HG03039 (cell line): ENCODE results near the gene HEPACAM.

ENCODE experiments used
- ATAC-seq: cut with Tn5 transposase; IDR thresholded peaks from one replicate; pipeline ENCODE4 v1.9.1; 2021; ENCODE audit warnings: mild to moderate bottlenecking, moderate library complexity; ENCODE audit not compliant: unreplicated experiment

Gene HEPACAM

DNA sequence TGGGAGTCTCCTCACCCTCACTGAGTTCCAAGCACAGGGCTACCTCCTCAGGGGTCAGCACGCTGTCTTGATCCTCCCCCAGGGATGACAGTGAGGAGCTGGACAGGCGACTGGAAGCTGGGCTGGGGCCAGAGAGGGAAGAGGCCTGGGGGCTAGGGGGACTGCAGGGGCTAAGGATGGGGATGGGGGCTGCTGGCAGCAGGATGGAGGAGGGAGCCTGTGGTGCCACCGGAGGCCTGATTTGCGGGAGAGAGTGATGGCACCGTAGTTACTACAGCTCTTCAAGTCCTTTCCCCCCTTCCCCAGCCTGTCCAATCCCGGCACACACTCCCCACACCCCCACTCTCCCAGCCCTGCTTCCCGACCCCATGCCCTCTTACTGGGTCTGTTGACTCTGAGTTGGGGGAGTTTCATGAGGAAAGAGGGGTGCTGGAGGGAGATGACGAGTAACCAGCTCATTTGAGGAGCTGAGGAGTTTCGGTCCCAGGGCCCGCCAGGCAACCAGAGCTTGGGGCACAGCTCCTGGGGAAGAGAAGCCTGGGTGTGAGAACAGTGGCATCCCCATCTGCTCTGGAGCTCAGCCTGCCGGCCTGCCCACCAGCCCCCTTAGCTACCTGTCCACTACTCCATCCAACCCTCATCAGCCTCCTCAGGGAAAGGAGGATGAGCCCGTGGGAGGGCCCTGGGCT lies 48.7 kb downstream of the HEPACAM start:
- no peak for ATAC-seq

DNA sequence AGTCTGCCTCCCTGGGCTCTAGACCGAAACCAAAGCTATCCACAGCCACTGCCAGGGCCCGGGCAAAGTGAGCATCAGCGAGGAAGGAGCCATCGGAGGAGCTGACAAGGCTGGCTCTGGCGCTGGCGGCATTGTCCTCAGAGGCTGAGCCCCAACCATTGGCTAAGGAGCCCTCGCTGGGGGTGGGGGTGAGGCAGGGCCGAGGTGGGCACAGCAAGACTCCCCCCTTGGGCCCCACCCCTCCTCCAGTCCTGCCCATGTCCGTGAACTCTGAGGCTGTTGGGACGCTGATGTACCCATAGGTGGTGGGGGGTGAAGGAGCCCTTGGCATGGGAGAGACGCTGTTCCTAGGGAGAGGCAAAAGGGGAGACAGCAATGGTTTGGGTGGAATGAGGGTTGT lies 49.4 kb downstream of the HEPACAM start:
- no peak for ATAC-seq

DNA sequence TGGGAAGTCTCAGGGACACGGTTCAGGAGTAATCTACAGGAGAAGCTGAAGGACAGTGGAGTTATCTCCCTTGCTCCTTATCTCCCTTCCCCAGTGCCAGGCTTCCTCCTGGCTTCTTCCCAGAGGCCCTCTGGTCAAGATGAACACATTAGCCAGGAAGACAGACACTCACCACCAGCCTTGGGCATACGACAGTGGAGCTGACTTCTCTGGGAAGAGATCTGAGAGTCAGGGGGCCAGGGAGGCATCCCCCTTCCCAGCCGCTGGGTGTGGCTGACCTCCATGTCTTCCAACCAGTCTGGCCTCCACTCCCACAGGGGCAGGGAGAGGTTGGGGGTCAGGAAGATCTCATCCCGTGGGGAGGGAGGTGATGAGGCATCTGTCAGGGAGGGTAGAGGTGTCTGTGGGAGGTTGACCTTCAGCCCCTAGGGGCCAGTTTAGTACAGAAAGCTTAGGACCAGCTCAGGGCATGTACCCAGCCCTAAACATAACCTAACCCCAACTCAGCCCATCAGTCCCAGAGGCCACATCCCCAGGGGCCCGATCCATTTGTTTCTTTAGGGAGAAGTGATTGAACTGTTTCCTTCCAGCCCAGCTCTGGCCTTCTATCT lies 50.9 kb downstream of the HEPACAM start:
- ATAC-seq: no peak

DNA sequence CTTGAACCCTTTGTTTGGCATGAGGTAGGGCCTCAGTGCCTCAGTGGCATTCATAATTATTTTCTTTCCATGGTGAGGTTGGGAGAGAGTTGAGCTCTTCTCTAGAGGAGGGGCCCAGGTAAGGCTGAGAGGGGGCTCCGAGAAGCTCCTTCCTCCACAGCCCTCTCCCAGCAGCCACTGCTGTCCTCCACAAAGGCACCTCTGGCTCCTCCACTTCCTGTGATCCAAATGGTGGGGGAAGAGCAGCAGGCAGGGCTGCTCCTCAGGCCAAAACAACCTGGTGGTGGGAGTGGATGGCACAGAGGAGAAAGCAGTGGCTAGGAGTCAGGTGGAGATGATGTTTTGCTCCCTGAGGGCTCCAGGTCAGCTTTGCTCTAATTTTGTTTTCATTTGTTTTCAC lies 51.5 kb downstream of the HEPACAM start:
- no peak for ATAC-seq

DNA sequence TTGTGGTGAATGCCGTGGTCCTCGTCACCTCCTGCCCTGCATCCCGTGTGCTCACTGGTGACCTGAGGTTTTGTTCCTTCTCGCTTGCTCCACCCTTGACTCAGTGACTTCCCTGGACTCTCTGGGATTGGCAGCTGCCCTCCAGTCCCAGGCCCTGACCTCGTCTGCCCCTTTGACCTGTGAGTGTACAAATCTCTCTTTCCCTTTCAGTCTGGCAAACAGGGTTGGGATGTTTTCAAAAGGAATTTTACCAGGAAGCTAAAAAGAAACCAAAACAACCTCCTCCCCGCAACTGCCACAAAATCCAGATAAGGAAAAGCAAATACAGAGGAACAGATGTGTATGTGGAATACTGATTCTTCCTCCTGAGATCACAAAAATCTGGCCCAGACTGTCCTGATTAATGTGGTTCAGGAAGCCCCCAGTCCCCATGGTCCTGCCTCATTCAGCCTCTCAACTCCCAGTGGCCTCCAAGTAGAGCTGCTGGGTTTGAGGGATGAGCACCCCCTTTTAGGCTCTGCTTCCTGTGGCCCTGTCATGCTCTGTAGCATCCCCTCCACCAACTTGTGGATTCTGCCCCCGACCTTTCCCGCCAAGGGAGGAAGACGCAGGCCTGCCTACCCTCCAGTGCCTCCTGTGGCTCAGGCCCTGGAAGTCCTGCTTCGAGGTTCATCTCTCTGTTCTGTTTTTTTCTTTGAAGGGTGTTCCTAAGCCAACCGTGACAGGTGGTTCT lies 53.3 kb downstream of the HEPACAM start:
- no peak for ATAC-seq

DNA sequence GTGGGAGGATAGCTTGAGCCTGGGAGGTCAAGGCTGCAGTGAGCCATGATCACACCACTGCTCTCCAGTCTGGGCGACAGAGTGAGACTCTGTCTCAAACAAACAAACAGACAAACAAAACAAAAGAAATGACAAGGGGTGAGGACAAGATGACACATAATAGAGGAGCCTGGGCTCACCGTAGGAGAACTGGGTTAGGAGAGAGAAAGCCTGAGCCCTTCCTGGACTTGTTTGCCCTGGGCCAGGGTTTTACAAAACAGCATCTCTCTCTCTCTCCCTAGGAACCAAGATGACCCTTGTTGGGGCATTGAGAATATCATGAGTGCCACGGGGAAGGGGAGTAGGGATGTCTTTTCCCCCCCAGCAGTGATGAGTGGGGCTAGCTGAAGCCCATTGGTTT lies 54.9 kb downstream of the HEPACAM start:
- ATAC-seq: no peak

DNA sequence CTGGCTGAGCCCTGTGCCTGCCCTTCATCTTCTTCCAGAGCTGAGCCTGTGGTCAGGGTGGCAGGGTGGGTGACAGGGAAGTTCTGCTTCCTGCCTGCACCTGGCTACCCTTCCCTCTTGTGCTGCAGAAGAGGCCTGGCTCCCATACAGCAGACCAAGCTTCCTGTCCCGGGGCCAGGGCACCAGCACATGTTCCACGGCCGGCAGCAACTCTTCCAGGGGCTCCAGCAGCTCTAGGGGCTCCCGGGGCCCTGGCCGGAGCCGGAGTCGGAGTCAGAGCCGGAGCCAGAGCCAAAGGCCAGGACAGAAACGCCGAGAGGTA lies 55.6 kb downstream of the HEPACAM start:
- ATAC-seq: no peak

DNA sequence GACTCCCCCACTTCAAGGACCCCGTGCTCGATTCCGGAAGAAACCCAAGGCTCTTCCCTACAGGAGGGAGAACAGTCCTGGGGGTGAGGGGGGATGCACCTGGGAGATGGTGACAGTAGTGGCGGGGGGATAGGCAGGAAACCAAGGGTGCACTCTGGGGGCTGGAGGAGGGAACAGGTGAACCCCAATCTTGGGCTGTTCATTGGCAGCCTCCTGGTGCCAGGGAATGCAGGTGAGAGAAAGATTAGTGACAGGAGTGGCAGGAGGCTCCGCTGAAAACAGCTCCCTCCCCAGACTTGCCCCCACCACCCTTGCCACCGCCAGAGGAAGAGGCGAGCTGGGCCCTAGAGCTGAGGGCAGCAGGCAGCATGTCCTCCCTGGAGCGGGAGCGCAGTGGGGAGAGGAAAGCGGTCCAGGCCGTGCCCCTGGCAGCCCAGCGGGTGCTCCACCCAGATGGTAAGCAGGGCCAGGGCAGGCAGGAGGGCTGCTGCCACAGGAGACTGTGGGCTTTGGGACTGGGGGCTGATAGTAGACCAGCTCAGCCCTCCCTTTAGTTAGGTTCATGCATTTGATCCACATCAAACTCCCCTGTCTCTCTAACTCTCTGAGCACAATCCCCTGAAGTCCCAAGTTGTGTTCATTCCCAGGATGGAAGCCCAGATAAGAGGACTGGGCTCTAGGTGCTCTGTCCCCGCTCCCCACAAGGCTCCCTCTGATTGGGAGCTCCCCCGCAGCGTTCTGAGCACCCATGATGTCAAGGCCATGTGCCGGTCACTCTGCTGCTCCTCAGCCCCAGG lies 56.2 kb downstream of the HEPACAM start:
- no peak for ATAC-seq

DNA sequence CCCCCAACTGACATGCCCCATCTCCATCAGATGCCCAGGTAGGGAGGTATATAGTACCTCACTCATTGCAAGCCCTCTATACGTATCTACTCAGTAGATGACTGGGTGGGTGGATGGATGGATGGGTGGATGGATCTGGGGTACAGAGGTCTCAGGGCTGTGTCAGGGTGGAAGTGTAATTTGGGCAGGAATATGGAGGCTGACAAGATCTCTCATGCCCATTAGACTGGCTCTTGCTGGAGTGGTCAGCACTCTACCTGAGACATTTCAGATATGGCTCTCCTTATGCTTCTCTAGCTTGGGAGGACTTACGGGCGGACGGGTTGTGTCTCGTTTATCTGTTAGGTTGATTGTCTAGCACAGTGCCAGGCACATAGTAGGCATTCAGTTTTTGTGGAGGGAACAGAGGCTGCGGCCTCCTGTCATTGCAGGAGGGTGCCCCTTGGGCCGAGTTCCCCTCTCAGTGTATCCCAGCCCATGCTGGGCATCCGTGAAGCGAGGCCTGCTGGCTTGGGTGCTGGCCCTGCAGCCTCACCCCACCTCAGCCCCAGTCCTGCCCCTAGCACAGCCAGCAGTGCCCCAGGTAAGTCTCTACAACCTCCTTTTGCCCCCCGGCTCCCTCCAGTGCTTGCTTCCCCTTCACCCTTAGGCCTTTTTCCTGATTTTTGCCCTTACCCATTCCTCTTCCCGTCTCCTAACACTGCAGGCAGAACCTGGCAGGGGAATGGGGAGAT lies 56.9 kb downstream of the HEPACAM start:
- no peak for ATAC-seq

DNA sequence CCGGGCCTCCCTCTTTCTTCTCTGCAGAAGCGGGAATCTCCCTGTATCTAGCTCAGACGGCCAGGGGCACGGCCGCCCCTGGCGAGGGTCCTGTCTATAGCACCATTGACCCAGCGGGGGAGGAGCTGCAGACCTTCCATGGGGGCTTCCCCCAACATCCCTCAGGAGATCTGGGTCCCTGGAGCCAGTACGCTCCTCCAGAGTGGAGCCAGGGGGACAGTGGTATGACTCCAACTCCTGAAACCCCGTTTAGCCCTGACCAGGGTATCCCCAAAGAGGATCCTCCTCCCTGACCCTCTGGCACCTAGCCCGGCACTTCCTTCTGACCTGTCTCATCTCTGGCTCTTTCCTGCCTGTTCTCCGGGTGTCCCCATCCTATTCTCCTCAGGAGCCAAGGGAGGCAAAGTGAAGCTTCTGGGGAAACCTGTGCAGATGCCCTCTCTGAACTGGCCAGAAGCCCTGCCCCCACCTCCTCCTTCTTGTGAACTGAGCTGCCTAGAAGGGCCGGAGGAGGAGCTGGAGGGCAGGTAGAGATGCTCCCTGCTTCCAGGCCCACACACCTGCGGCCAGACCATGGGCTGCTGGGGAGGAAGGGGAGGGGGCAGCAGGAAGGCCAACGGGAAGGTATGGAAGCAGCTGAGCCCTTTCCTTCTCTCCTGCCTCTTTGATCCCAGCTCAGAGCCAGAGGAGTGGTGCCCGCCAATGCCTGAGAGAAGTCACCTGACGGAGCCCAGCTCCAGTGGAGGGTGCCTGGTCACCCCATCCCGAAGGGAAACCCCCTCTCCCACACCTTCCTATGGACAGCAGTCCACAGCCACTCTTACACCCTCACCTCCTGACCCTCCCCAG lies 57.7 kb downstream of the HEPACAM start:
- no peak for ATAC-seq

DNA sequence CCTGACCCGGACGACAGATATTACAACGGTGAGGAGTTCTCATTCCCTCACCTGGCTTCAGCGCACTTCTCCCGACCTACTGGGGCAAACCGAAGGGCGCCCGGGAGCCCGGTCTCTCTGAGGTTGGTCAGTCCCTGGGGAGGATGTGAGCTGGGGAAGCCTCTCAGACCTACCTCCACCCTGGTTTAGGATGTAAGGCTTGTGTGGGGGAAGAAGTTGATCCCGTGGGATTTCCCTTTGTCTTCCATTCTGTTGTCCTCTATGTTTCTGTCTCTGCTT lies 58.3 kb downstream of the HEPACAM start:
- no peak for ATAC-seq

DNA sequence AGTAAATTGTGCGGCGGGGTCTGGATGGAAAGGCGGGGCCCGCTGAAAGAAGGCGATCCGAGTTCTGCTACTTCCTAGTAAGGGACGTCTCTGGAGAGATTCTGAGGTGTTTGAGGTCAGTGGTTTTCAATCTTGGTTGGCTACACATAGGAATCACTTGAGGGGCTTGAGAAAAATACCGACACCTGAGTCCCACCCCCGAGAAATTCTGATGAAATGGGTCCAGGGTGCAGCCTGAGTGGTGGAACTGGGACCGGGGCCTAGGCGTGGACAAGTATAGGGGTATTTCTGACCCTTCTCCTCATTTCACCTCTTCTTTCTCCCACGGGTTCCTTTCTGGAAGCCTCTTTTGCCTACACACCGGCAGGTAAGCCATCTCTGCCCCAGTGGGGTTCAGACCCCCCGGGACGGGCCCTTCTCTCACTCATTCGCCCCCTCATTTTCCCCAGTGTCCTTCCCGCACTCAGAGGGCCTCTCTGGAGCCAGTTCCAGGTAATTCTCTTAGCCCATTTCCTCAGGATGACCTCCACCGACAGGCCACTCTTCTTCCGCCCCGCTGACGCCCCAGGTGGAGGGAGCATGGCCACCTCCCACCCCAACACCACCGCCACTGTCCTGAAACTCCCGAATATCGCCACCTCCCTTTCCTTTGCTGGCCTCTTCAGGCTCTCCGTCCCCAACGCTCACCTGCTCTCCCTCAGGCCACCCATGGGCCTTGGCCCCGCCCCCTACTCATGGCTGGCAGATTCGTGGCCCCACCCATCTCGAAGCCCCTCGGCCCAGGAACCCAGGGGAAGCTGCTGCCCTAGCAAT lies 58.8 kb downstream of the HEPACAM start:
- ATAC-seq: no peak

DNA sequence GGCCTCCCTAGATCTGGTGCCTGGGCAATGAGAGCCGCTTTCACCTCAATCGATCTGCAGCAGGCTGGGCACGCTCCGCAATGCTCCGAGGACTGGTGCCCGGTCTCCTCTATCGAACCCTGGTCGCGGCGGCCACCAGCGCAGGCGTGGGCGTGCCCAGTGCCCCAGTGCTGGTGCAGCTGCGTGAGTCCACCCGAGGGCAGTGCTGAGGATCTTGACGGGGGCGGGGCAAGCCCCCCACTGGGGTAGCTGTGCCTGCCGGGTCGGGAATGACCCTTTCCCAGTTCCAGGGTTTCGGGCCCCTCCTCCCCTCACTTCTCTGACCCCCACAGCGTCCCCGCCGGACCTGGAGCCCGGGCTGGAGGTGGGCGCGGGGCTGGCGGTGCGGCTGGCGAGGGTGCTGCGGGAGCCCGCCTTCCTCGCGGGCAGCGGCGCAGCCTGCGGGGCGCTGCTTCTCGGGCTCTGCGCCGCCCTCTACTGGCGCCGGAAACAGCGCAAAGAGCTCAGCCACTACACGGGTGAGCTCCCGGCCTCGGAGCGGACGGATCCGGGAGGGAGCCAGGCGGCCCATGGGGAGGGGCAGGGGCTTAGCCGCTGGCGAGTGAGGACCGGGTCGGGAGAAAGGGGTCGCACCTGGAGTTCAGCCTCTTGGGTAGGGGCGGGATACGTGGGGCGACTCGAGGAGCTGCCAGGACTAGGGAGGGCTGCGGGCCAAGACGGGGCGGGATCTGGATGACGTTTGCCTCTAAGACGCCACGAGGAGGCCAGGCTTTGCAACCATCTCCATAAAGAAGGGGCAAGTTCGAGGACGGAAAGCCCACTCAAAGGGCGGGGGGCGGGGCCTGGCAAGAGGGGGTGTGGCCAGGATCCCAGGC lies 59.7 kb downstream of the HEPACAM start:
- ATAC-seq: peak; percentile 86

DNA sequence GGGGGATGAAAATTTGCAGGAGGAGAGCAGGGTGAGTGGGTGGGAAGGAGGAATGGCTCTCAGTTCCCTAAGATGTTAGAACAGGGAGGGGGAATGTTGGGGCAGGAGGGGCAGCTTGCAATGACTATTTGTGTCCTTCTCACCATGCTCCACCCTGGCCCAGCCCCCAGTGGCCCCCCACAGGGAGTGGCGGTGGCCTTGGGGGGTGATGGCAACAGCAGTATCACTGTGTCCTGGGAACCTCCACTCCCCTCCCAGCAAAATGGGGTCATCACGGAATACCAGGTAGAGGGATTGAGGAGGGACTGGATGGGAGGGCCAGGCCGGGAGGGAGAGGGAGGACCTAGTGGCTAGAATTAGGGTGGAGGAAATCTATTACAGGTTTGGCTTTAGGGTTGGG lies 60.4 kb downstream of the HEPACAM start:
- no peak for ATAC-seq

DNA sequence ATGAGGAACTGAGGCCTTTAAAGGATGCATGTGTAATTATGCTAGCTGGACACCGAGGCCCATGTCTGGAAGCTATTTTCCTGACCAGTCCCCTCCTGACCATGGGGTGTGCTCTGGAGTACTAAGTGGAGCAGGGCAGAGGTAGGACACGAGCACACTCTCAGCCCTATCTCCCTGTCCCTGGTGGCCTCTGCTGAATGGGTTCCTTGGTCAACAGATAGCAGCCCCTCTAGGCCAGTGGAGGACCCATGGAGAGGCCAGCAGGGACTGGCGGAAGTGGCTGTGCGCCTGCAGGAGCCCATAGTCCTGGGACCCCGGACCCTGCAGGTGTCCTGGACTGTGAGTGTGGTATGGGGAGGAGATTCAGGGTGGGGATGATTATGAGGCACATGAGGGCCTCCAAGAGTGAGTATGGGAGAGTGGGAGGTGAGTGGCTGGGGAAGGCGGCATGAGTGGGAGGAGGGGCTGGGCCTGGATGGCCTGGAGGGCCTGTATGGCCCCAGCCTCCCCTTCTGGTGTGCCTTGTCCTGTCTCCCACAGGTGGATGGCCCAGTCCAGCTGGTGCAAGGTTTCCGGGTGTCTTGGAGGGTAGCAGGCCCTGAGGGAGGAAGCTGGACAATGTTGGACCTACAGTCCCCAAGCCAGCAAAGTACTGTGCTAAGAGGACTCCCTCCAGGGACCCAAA lies 61.1 kb downstream of the HEPACAM start:
- ATAC-seq: no peak

DNA sequence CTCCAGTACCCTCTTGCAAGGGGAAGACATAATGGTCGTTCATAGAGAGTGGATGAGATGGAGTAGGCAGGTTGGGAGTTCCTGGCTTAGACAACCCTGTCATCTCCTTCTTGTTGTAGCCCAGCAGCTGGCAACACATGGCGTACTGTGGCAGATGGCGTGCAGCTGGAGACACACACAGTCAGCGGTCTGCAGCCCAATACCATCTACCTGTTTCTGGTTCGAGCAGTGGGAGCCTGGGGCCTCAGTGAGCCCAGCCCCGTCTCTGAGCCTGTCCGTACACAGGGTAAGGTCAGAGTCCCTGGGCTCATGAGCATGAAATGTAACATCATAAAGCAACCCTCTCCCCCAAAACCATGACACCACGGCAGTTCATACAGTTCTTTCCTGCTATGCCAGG lies 61.9 kb downstream of the HEPACAM start:
- ATAC-seq: no peak

DNA sequence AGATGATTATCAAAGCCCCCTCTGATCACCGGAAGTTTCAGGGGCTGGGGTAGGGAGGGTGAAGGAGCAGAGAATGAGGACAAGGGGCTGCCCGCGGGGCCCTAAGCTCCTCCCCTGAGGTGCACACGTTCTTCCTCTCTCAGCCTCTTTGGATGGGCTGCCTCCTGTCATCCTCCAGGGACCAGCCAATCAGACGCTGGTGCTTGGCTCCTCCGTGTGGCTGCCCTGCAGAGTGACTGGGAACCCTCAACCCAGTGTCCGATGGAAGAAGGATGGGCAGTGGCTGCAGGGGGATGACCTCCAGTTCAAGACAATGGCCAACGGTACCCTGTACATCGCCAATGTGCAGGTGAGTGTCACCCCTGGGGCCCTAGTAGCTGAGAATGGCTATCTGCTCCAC lies 63.1 kb downstream of the HEPACAM start:
- ATAC-seq: no peak

DNA sequence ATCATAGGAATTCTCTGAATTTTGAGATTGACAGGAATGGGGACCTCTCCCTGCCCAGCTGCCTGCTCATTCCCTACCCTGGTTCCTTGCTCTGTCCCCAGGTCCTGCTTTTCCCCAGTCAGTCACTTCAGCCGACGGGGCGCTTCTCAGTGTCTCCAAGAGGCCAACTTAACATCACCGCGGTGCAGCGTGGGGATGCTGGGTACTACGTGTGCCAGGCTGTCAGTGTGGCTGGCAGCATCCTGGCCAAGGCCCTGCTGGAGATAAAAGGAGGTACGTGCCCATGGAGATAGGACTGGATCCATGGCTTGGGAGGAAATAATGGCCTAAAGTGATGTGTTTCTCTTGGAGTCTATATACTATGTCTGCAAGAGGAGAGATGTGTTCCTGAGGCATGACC lies 63.6 kb downstream of the HEPACAM start:
- ATAC-seq: no peak
